GM08714 (cell line): ENCODE data around the gene TPMT.
"Not testable (repeated sequence)": the region's sequence is repeated elsewhere in the genome, so short reads cannot be mapped to it uniquely, and the experiment has no call there.

ENCODE experiments used
- H3K4me3 ChIP-seq: fragments of 200-500 bp; sonication (Bioruptor generic); 2 replicates; pipeline ENCODE4 v1.5.1; 2014; ENCODE audit warnings: mild to moderate bottlenecking, low read length, inconsistent platforms
- ZNF274 ChIP-seq: IDR thresholded peaks from 2 replicates; pipeline ENCODE4 v1.6.1; 2012; ENCODE audit warnings: mild to moderate bottlenecking, low read depth, low read length

Gene TPMT

GRCh38 chr6:18154507-18155149, at the start of gene TPMT:
Gene TPMT, minus strand, starts transcription at chr6:18155077. Its CDS starts 5,950 bp downstream, at chr6:18149127.
- peak within 1 kb of the TSS; percentile 94 for H3K4me3 ChIP-seq
- TF ChIP-seq ZNF274 = no peak

GRCh38 chr6:18203786-18204185, 48.9 kb upstream of the TPMT start:
- no peak for TF ChIP-seq ZNF274
- H3K4me3 ChIP-seq = no peak overlapping the region

- no peak for TF ChIP-seq ZNF274
- H3K4me3 ChIP-seq = no peak overlapping the region
These were observed 37.1 kb upstream of the TPMT start for GRCh38 chr6:18192026-18192425.

- TF ChIP-seq ZNF274 = no peak
- H3K4me3 ChIP-seq = no peak overlapping the region
These were observed 34.3 kb upstream of the TPMT start for GRCh38 chr6:18189196-18189595.

- no peak for TF ChIP-seq ZNF274
These were observed 32.8 kb upstream of the TPMT start for GRCh38 chr6:18187701-18188100.

GRCh38 chr6:18186540-18187250, 31.8 kb upstream of the TPMT start:
- H3K4me3 ChIP-seq = no peak overlapping the region
- no peak for TF ChIP-seq ZNF274

More at GRCh38 chr6:18187701-18188100, 32.8 kb upstream of the TPMT start:
- no peak overlapping the region for H3K4me3 ChIP-seq

- H3K4me3 ChIP-seq = no peak overlapping the region
- TF ChIP-seq ZNF274 = no peak
These were observed 31.2 kb upstream of the TPMT start for GRCh38 chr6:18186033-18186432.

- no peak for TF ChIP-seq ZNF274
- no peak overlapping the region for H3K4me3 ChIP-seq
These were observed 30.7 kb upstream of the TPMT start for GRCh38 chr6:18185624-18186023.

GRCh38 chr6:18183766-18184165, 28.9 kb upstream of the TPMT start:
- H3K4me3 ChIP-seq = no peak overlapping the region
- no peak for TF ChIP-seq ZNF274

- no peak for TF ChIP-seq ZNF274
These were observed 27.7 kb upstream of the TPMT start for GRCh38 chr6:18182568-18182967.

GRCh38 chr6:18179770-18180356, 25.0 kb upstream of the TPMT start:
- TF ChIP-seq ZNF274 = no peak
- H3K4me3 ChIP-seq = no peak overlapping the region

More at GRCh38 chr6:18182568-18182967, 27.7 kb upstream of the TPMT start:
- no peak overlapping the region for H3K4me3 ChIP-seq

GRCh38 chr6:18178960-18179615, 24.2 kb upstream of the TPMT start:
- no peak overlapping the region for H3K4me3 ChIP-seq

GRCh38 chr6:18177286-18177965, 22.5 kb upstream of the TPMT start:
- H3K4me3 ChIP-seq = no peak overlapping the region
- TF ChIP-seq ZNF274 = no peak

More at GRCh38 chr6:18178960-18179615, 24.2 kb upstream of the TPMT start:
- no peak for TF ChIP-seq ZNF274

GRCh38 chr6:18176198-18176597, 21.3 kb upstream of the TPMT start:
- not testable (repeated sequence) for H3K4me3 ChIP-seq
